Ovary (tissue), 9 donors: Measurements from ENCODE around the gene PPP1R36. TPM values are rescaled to one million over a fixed set of nuclear protein-coding genes. Genes with fewer than 3 reads are reported as not detected.
"Not testable (repeated sequence)": the region's sequence is repeated elsewhere in the genome, so short reads cannot be mapped to it uniquely, and the experiment has no call there.

Experiments
- DNase-seq, 5 donors: peaks; one replicate each; pipeline ENCODE4 v3.0.0-alpha.2; 2019 to 2020
- H3K27ac ChIP-seq, 2 donors: fragments of 200-600 bp; one replicate each; pipeline versions ENCODE4 v1.5.1 to v1.8.0; 2019 to 2022
- H3K27me3 ChIP-seq: fragments of 200-600 bp; one replicate; pipeline ENCODE4 v1.8.0; 2022
- H3K36me3 ChIP-seq: fragments of 200-600 bp; sonication (generic); one replicate; pipeline ENCODE4 v1.5.1; 2019
- H3K4me1 ChIP-seq: one replicate; pipeline ENCODE4 v1.8.1; 2013; ENCODE audit warnings: mild to moderate bottlenecking, moderate library complexity; ENCODE audit not compliant: insufficient read depth
- H3K4me3 ChIP-seq: fragments of 200-600 bp; sonication (generic); one replicate; pipeline ENCODE4 v1.5.1; 2017
- H3K9me3 ChIP-seq, 2 donors: fragments of 200-600 bp in 1 of 2; sonication (generic) in 1 of 2; one replicate each; pipeline versions ENCODE4 v1.5.1 to v1.8.1; 2013 to 2019; ENCODE audit warnings: mild to moderate bottlenecking in 1 of 2, moderate library complexity in 1 of 2
- CTCF ChIP-seq, 3 donors: fragments of 450-650 bp in 2 of 3; fragments of 200-600 bp in 1 of 3; IDR thresholded peaks; one replicate each; pipeline versions ENCODE4 v1.5.1 to v1.8.0; 2016 to 2022; ENCODE audit warnings: antibody characterized with exemption in 3 of 3, mild to moderate bottlenecking in 1 of 3
- EP300 ChIP-seq: sonication (generic); formaldehyde crosslinking; IDR thresholded peaks from one replicate; pipeline ENCODE4 v1.6.1; 2017; ENCODE audit warnings: antibody characterized with exemption
- POLR2A ChIP-seq: fragments of 450-650 bp; IDR thresholded peaks from one replicate; pipeline ENCODE4 v1.6.1; 2017; ENCODE audit warnings: antibody characterized with exemption, mild to moderate bottlenecking, moderate library complexity
- WGBS, 3 donors: extraction: QIAGEN DNeasy Blood & Tissue Kit in 1 of 3; methylation state at CpG; one replicate each; pipeline versions ENCODE4 v1.1.5 to v1.1.7; 2013 to 2017; 5-methylcytosine and 5-hydroxymethylcytosine counted together
- intact Hi-C, 4 donors: fragments of 100-400 bp; cut with DNase I; formaldehyde crosslinking; loops; one replicate each; pipeline versions ENCODE4 v1.11.0 to v1.15.1; 2022 to 2023
- polyA plus RNA-seq, 2 donors: library from polyadenylated mRNA; stranded (reverse); fragments of 200-250 nt in 1 of 2; fragments of 350-450 nt in 1 of 2; fragmentation: Illumina TruSeq in 1 of 2; extraction: RNeasy Lipid Tissue Mini Kit (QIAGEN cat#74804) in 1 of 2; gene quantifications; one replicate each; pipeline ENCODE4 v1.2.3, GENCODE V29; 2013 to 2014
- total RNA-seq, 7 donors: library from RNA; depleted of rRNA in 2 of 7; stranded (reverse); fragments of >200 nt in 2 of 7; fragmentation: NEBNext Ultra II Directional in 3 of 7; extraction: Animal tissue kit (Norgen Biotek cat#: 25700) in 3 of 7; gene quantifications; one replicate each; pipeline versions ENCODE4 v1.1.0 to v1.2.4, GENCODE V29; 2016 to 2023
- donor health status: DM: no; HTN: no; CAD: no; lungs with moderate emphysema.
- donor health status: DM: no; HTN: no; CAD: no.
- donor health status: Bipolar disorder and iron deficiency.
- donor health status: DM: yes; HTN: yes; CAD: no.
- donor health status: DM: no; HTN: no; CAD: no.
- donor health status: DM: yes; HTN: yes; CAD: no.

PPP1R36 gene
- total and polyA plus RNA-seq, 9 donors = 0.24 to 6.7 (median 0.48) TPM; not detected in 2

- intact Hi-C loops = no loop called here
- no peaks in the 10 kb centered on the region for H3K36me3 ChIP-seq
Measured at GRCh38 chr14:64614166-64614565, 64.4 kb downstream of the PPP1R36 start.

DNA sequence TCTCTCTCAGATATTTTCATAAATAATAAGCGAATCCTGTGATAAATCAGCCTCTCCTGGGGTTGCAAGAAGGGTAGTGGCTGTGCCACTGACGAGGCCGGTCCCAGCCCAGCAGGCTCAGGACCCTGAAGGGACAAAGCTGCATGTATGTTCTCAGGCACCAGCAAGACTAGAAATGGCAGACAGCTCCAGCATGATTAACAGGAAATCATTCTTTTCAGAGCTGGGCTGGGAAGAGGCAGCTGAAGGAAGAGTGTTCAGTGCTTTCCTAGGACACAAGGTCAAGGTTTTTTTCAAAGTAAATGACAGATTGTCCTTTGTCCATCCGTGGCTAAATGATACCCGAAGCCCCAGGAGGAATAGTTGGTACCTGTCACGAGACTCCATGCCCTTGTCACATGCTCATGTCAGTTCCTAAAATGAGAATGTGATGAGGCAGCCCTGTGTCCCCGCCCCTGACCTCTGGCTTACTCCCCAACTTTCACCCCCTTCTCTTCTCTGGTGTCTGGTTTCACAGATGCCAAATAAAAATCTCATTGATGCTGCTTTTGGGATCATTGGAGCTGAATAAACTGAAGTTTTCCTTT is 65.1 kb downstream of the PPP1R36 start:
- WGBS, 3 donors = 58 to 63% (median 61%) methylated on average over 7 of the region's 7 CpGs
- H3K27me3 ChIP-seq = no peaks in the 10 kb centered on the region
- H3K27ac ChIP-seq = no peak overlapping the region
- H3K36me3 ChIP-seq = no peaks in the 10 kb centered on the region
- DNase-seq = no peak
- intact Hi-C loops = no loop called here
- no peak for TF ChIP-seq POLR2A
- peaks cover 4% of the 10 kb centered on the region for H3K4me1 ChIP-seq
- H3K4me3 ChIP-seq = no peak overlapping the region
- H3K9me3 ChIP-seq = no peaks in the 10 kb centered on the region

More at GRCh38 chr14:64614166-64614565, 64.4 kb downstream of the PPP1R36 start:
- DNase-seq = no peak
- no peak for TF ChIP-seq EP300
- no peak for TF ChIP-seq POLR2A
- TF ChIP-seq CTCF (IDR thresholded peaks at IDR 0.05) = no peak
- Histone ChIP-seq H3K9me3 (no peaks in the 10 kb centered on the region), H3K27me3 (no peaks in the 10 kb centered on the region), H3K27ac (no peak overlapping the region), H3K4me3 (no peak overlapping the region), H3K4me1 (peaks cover 4% of the 10 kb centered on the region)
- 58 to 77% (median 71%) methylated on average over 2 of the region's 2 CpGs for WGBS, 3 donors

DNA sequence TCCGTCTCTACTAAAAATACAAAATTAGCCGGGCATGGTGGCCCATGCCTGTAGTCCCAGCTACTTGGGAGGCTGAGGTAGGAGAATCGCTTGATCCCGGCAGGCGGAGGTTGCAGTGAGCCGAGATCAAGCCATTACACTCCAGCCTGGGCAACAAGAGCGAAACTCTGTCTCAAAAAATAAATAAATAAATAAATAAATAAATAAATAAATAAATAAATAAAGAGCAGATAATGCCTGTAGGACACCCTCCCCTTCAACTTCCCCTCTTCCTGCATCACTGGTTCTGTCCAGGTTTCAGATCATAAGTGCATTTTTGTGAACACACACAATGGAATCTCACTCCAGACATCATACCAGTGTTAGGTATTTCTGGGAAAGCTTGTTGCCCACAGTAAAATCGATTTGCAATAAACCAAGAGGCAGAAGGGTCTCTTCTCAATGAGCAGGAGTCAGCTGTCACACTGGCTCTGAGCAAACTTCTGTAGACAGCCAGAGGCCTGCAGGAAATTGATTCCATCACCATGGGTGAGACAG is 68.2 kb downstream of the PPP1R36 start:
- H3K36me3 ChIP-seq, H3K4me3 ChIP-seq, DNase-seq, H3K9me3 ChIP-seq, H3K4me1 ChIP-seq, intact Hi-C loops, H3K27me3 ChIP-seq, H3K27ac ChIP-seq: not testable (repeated sequence)
- 94 to 96% (median 95%) methylated on average over 8 of the region's 8 CpGs for WGBS, 3 donors

- Histone ChIP-seq H3K4me1 (no peaks in the 10 kb centered on the region), H3K9me3 (no peaks in the 10 kb centered on the region), H3K4me3 (no peak overlapping the region), H3K27ac (no peak overlapping the region), H3K36me3 (no peaks in the 10 kb centered on the region), H3K27me3 (no peaks in the 10 kb centered on the region)
- TF ChIP-seq CTCF (IDR thresholded peaks at IDR 0.05) (no peak), POLR2A (no peak), EP300 (no peak)
- WGBS, 3 donors = 89 to 96% (median 91%) methylated on average over 1 of the region's 1 CpG
- DNase-seq = no peak
- intact Hi-C loops = no loop called here
Measured at GRCh38 chr14:64620910-64621309, 71.1 kb downstream of the PPP1R36 start.

DNA sequence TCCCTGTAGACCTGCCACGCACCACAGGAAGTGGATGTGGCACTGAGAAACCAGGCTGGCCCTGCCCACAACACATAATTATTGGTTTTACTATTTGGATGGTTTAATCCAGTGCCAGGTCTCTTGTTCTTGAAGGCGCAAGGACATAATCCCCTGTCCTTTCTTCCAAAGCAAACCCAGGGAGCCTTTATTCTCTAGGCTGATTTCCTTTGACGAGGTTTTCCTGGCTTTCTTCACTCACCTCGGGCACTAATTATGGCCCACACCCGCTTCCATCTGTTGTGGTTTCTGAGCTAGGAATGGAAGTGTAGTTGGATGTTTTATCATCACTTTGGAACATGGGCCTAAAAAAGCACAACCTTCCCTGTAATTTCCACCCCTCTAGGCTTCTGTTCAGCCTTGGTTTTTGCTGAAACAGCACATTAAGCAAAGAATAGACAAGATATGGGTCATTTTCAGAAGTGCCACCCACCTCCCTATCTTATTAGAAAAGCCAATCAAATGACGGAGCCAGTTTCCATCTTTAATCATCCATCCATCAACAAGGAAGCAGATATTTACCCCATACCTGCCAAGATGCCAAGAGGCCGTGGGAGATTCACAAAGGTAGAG is 73.9 kb downstream of the PPP1R36 start:
- Histone ChIP-seq H3K4me3 (no peak overlapping the region), H3K36me3 (no peaks in the 10 kb centered on the region), H3K9me3 (no peaks in the 10 kb centered on the region), H3K27me3 (no peaks in the 10 kb centered on the region), H3K4me1 (no peaks in the 10 kb centered on the region), H3K27ac (no peak overlapping the region)
- intact Hi-C loops = no loop called here
- WGBS, 3 donors = 85 to 86% (median 85%) methylated on average over 7 of the region's 7 CpGs
- no peak for DNase-seq
- TF ChIP-seq EP300 = no peak
- TF ChIP-seq CTCF (IDR thresholded peaks at IDR 0.05) = no peak
- no peak for TF ChIP-seq POLR2A
